Mesodermal cell (in vitro differentiated cells): Measurements from ENCODE around the gene ERCC2.
A peak's percentile ranks its signal among the peaks of the same experiment; 100 is the strongest.

Experiments used
- H3K27ac ChIP-seq: 2 replicates; pipeline ENCODE4 v1.7.0; 2013; ENCODE audit warnings: mild to moderate bottlenecking, low read depth, low read length, moderate library complexity; ENCODE audit not compliant: severe bottlenecking
- H3K36me3 ChIP-seq: 2 replicates; pipeline ENCODE4 v1.7.1; 2013; ENCODE audit warnings: mild to moderate bottlenecking, low read length, moderate library complexity; ENCODE audit not compliant: control insufficient read depth, insufficient read depth
- H3K4me1 ChIP-seq: one replicate; pipeline ENCODE4 v1.7.1; 2013; ENCODE audit warnings: mild to moderate bottlenecking, low read length; ENCODE audit not compliant: insufficient read depth, control insufficient read depth, poor library complexity, severe bottlenecking
- H3K4me3 ChIP-seq: 2 replicates; pipeline ENCODE4 v1.7.0; 2013; ENCODE audit warnings: low read length, control low read depth, mild to moderate bottlenecking; ENCODE audit not compliant: insufficient read depth, poor library complexity, severe bottlenecking; ENCODE audit errors: extremely low read depth
- H3K9me3 ChIP-seq: 2 replicates; pipeline ENCODE4 v1.7.1; 2013; ENCODE audit warnings: mild to moderate bottlenecking, low read length, moderate library complexity; ENCODE audit not compliant: control insufficient read depth
- WGBS, 2 experiments: methylation state at CpG; one replicate each; pipeline ENCODE4 v1.1.5; 2013; ENCODE audit warnings: missing lambda C conversion rate in 2 of 2; ENCODE audit not compliant: insufficient coverage in 2 of 2; 5-methylcytosine and 5-hydroxymethylcytosine counted together

The ERCC2 gene

GRCh38 chr19:45331411-45331810, 39.0 kb downstream of the ERCC2 start:
- Histone ChIP-seq H3K4me3 (no peak overlapping the region), H3K27ac (no peak overlapping the region), H3K4me1 (no peaks in the 10 kb centered on the region), H3K9me3 (no peaks in the 10 kb centered on the region), H3K36me3 (no peaks in the 10 kb centered on the region)
- WGBS, 2 experiments: 85 to 93% methylated on average over 7 of the region's 7 CpGs

- peaks cover 10% of the 10 kb centered on the region for H3K4me1 ChIP-seq
- H3K36me3 ChIP-seq: no peaks in the 10 kb centered on the region
- 71 to 82% methylated on average over 8 to 9 of the region's 13 CpGs for WGBS, 2 experiments
- no peaks in the 10 kb centered on the region for H3K9me3 ChIP-seq
- H3K4me3 ChIP-seq: no peak overlapping the region
- no peak overlapping the region for H3K27ac ChIP-seq
Measured at GRCh38 chr19:45327404-45328143, 42.8 kb downstream of the ERCC2 start.

GRCh38 chr19:45324349-45324907, 45.9 kb downstream of the ERCC2 start:
- no peaks in the 10 kb centered on the region for H3K9me3 ChIP-seq
- no peak overlapping the region for H3K27ac ChIP-seq
- H3K4me1 ChIP-seq: peaks cover 10% of the 10 kb centered on the region
- WGBS, 2 experiments: 78 to 80% methylated on average over 7 to 11 of the region's 11 CpGs
- no peak overlapping the region for H3K4me3 ChIP-seq
- H3K36me3 ChIP-seq: no peaks in the 10 kb centered on the region

- Histone ChIP-seq H3K4me3 (peak overlapping the region; percentile 24), H3K36me3 (no peaks in the 10 kb centered on the region), H3K27ac (no peak overlapping the region), H3K9me3 (no peaks in the 10 kb centered on the region), H3K4me1 (peaks cover 10% of the 10 kb centered on the region)
- 8 to 10% methylated on average over 2 to 21 of the region's 30 CpGs for WGBS, 2 experiments
Measured at GRCh38 chr19:45323671-45324081, 46.7 kb downstream of the ERCC2 start.

GRCh38 chr19:45322744-45323281, 47.6 kb downstream of the ERCC2 start, which contains the start of gene CKM:
Gene CKM (minus strand): TSS chr19:45322875. CDS start chr19:45319713, 3,162 bp downstream.
- no peaks in the 10 kb centered on the region for H3K36me3 ChIP-seq
- 65 to 67% methylated on average over 7 to 12 of the region's 15 CpGs for WGBS, 2 experiments

GRCh38 chr19:45322311-45322710, 48.1 kb downstream of the ERCC2 start:
- 55 to 58% methylated on average over 8 to 9 of the region's 11 CpGs for WGBS, 2 experiments
- peaks cover 10% of the 10 kb centered on the region for H3K4me1 ChIP-seq
- H3K9me3 ChIP-seq: no peaks in the 10 kb centered on the region
- H3K27ac ChIP-seq: no peak overlapping the region
- no peak overlapping the region for H3K4me3 ChIP-seq
- no peaks in the 10 kb centered on the region for H3K36me3 ChIP-seq

More at GRCh38 chr19:45322744-45323281, 47.6 kb downstream of the ERCC2 start, which contains the start of gene CKM:
- H3K4me1 ChIP-seq: peaks cover 10% of the 10 kb centered on the region
- peak within 1 kb of the TSS; percentile 24 for H3K4me3 ChIP-seq
- H3K27ac ChIP-seq: no peak within 1 kb of the TSS
- no peaks in the 10 kb centered on the region for H3K9me3 ChIP-seq

- no peaks in the 10 kb centered on the region for H3K36me3 ChIP-seq
- no peak overlapping the region for H3K27ac ChIP-seq
- 83 to 100% methylated on average over 1 to 2 of the region's 7 CpGs for WGBS, 2 experiments
- H3K4me1 ChIP-seq: peaks cover 10% of the 10 kb centered on the region
- no peak overlapping the region for H3K4me3 ChIP-seq
- no peaks in the 10 kb centered on the region for H3K9me3 ChIP-seq
Measured at GRCh38 chr19:45321848-45322247, 48.5 kb downstream of the ERCC2 start.

GRCh38 chr19:45320997-45321775, 49.2 kb downstream of the ERCC2 start:
- no peak overlapping the region for H3K27ac ChIP-seq
- WGBS, 2 experiments: 90 to 92% methylated on average over 4 to 11 of the region's 12 CpGs

GRCh38 chr19:45315304-45315703, 55.1 kb downstream of the ERCC2 start:
- 78 to 84% methylated on average over 17 to 21 of the region's 21 CpGs for WGBS, 2 experiments
- no peaks in the 10 kb centered on the region for H3K9me3 ChIP-seq
- H3K4me3 ChIP-seq: no peak overlapping the region
- no peaks in the 10 kb centered on the region for H3K4me1 ChIP-seq
- no peaks in the 10 kb centered on the region for H3K36me3 ChIP-seq
- H3K27ac ChIP-seq: no peak overlapping the region

More at GRCh38 chr19:45320997-45321775, 49.2 kb downstream of the ERCC2 start:
- no peaks in the 10 kb centered on the region for H3K9me3 ChIP-seq
- no peaks in the 10 kb centered on the region for H3K36me3 ChIP-seq
- no peak overlapping the region for H3K4me3 ChIP-seq
- H3K4me1 ChIP-seq: peaks cover 10% of the 10 kb centered on the region

- Histone ChIP-seq H3K27ac (no peak overlapping the region), H3K4me3 (no peak overlapping the region), H3K36me3 (no peaks in the 10 kb centered on the region), H3K4me1 (no peaks in the 10 kb centered on the region), H3K9me3 (no peaks in the 10 kb centered on the region)
- WGBS, 2 experiments: 80 to 84% methylated on average over 5 to 8 of the region's 8 CpGs
Measured at GRCh38 chr19:45314708-45315245, 55.6 kb downstream of the ERCC2 start.
